ENCODE results near the gene KIF19. TPM values are rescaled to one million over a fixed set of nuclear protein-coding genes. Genes with fewer than 3 reads are reported as not detected.

Gene KIF19
- total and polyA plus RNA-seq, 11 donors, result 0.12 to 3.0 (median 0.19) TPM; not detected in 2

DNA sequence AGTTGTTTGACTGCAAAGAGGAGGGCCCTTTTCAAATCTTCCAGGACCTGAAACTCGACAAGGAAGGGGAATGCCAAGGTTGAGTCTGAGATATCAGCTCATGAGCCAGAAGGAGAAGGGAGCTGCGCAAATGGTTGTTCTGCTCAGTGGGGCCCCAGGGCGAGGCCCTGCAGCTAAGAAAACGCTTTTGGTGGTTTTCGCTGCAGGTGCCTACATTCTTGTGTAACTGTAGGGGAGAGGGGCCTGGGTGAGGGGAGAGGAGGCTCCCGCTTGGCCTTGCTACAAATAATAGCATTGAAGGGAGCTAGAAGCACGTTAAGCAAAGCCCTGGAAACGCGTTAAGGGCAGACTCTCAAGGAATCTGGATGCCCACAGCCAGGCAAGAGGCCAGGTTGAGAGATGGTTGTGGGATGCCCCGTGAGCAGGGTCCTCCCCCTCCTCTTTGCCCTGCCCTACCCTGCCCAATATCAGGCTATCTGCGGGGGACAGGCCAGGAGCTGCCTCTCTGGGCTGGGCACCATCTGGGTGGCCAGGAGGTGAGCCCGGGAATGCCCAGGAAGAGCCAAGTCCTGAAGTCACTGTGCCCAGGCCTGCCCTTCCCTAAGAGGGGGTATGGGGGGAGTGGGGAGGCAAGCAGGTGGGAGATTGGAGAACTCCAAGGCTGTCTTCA lies 63.2 kb downstream of the KIF19 start:
- Histone ChIP-seq H3K36me3 (no peaks in the 10 kb centered on the region), H3K9me3 (no peaks in the 10 kb centered on the region), H3K4me1 (peaks cover 0 to 19% (median 13%) of the 10 kb centered on the region in 12 donors), H3K27me3 (no peaks in the 10 kb centered on the region), H3K27ac (no peak overlapping the region), H3K4me3 (no peak overlapping the region)
- peak in 1 of 5 donors; percentile 29 for DNase-seq
- no peak for ATAC-seq
- intact Hi-C loops (cut with DNase I), result loop anchor here in 2 of 10 donors (5.0 kb wide), 2 partner anchors 33 to 38 kb away; no protein-coding TSS in a partner anchor
- TF ChIP-seq, protein P1, sequence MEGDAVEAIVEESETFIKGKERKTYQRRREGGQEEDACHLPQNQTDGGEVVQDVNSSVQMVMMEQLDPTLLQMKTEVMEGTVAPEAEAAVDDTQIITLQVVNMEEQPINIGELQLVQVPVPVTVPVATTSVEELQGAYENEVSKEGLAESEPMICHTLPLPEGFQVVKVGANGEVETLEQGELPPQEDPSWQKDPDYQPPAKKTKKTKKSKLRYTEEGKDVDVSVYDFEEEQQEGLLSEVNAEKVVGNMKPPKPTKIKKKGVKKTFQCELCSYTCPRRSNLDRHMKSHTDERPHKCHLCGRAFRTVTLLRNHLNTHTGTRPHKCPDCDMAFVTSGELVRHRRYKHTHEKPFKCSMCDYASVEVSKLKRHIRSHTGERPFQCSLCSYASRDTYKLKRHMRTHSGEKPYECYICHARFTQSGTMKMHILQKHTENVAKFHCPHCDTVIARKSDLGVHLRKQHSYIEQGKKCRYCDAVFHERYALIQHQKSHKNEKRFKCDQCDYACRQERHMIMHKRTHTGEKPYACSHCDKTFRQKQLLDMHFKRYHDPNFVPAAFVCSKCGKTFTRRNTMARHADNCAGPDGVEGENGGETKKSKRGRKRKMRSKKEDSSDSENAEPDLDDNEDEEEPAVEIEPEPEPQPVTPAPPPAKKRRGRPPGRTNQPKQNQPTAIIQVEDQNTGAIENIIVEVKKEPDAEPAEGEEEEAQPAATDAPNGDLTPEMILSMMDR (IDR thresholded peaks at IDR 0.05), result no peak
- no peak for TF ChIP-seq POLR2A (IDR thresholded peaks at IDR 0.05)
- WGBS, 4 donors, result 85 to 93% (median 88%) methylated on average over 9 to 12 of the region's 12 CpGs

DNA sequence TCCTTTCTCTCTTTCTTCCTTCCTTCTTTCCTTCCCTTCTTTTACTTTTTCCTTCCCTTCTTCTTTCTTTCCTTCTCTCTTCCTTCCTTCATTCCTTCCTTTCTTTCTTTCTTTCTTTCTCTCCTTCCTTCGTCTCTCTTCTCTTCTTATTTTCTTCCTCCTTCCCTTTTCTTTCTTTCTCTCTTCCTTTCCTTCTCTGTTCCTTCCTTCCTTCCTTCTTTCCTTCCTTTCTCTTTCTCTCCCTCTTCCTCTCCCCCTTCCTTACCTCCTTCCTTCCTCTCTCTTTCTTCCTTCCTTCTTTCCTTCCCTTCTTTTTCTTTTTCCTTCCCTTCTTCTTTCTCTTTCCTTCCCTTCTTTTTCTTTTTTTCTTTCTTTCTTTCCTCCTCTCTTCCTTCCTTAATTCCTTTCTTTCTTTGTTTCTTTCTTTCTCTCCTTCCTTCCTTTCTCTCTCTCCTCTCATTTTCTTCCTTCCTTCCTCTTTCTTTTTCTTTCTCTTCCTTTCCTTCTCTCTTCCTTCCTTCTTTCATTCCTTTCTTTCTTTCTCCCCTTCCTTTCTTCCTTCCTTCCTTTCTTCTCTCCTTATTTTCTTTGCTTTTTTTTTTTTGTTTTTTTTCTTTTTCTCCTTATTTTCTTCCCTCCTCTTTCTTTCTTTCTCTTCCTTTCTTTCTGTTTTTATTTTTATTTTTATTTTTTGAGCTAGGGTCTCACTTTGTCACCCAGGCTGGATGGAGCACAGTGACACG lies 64.1 kb downstream of the KIF19 start:
- TF ChIP-seq, protein P1 (IDR thresholded peaks at IDR 0.05), result no peak
- H3K9me3 ChIP-seq, result no peaks in the 10 kb centered on the region
- intact Hi-C loops (cut with DNase I), result loop anchor here in 3 of 10 donors (5.0 kb wide), 2 partner anchors 32 to 37 kb away; no protein-coding TSS in a partner anchor
- no peak overlapping the region for H3K4me3 ChIP-seq
- DNase-seq (no peak), ATAC-seq (no peak)
- WGBS, 4 donors, result 84 to 88% (median 85%) methylated on average over 2 of the region's 2 CpGs
- no peaks in the 10 kb centered on the region for H3K27me3 ChIP-seq
- peaks cover 0 to 23% (median 13%) of the 10 kb centered on the region in 12 donors for H3K4me1 ChIP-seq
- no peaks in the 10 kb centered on the region for H3K36me3 ChIP-seq
- no peak overlapping the region for H3K27ac ChIP-seq

DNA sequence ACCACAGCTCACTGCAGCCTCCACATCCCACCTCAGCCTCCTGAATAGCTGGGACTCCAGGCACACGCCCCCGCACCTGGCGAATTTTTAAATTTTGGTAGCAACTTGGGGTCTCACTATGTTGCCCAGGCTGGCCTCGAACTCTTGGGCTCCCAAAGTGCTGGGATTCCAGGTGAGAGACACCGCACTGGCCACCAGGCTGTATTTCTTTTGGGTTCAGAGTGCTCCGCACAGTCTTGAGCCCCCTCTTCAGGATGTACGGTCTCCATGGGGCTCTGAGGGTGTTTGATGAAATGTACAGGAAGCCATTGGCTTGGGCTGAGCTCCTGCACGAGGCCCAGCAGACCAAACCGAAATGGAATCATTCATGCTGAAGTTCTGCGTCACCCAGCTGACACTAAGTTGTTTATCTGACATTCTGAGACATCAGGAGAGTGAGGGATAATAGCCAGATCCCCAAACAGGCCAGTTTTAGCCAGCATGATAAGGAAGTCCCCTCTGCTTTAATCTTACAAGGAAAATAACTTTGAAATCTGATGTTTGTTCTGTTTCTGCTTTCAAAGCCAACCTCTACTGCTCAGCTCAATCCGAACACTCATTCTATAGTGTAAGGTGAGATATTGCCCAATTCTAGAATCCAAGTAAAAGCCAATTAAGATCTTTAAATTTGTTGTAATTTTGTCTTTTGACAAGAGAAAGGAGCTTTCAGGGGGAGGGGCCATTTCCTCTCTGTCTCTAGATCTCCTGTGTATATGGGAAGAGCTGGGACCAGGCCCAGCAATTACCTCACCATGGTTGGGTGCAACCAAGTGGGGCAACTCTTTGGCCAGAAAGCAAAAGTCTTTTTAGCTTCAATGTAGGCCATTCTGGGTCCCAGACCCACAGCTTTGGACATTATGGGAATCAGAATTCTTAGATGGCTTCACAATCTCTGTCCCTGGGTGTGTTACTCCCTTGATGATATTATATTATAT lies 64.9 kb downstream of the KIF19 start:
- Histone ChIP-seq H3K4me1 (peaks cover 0 to 21% (median 11%) of the 10 kb centered on the region in 12 donors), H3K27ac (no peak overlapping the region), H3K27me3 (no peaks in the 10 kb centered on the region), H3K36me3 (no peaks in the 10 kb centered on the region), H3K4me3 (no peak overlapping the region), H3K9me3 (no peaks in the 10 kb centered on the region)
- TF ChIP-seq POLR2A (IDR thresholded peaks at IDR 0.05), result no peak
- TF ChIP-seq, protein P1 (IDR thresholded peaks at IDR 0.05), result no peak
- DNase-seq (peak in 1 of 5 donors; percentile 24), ATAC-seq (peak in 1 of 4 donors; percentile 21)
- intact Hi-C loops (cut with DNase I), result loop anchor here in 1 of 10 donors (5.0 kb wide), 1 partner anchor 36 kb away; no protein-coding TSS in a partner anchor
- WGBS, 4 donors, result 77 to 81% (median 78%) methylated on average over 11 of the region's 11 CpGs

Data from heart left ventricle (tissue), 16 donors.